ENCODE results near the gene MGAM2.

The MGAM2 gene

GRCh38 chr7:142172932-142173331 lies 61.4 kb downstream of the MGAM2 start:
- H3K4me3 ChIP-seq (ENCODE audit: low read depth, low read length) = no peak overlapping the region
- no peak for DNase-seq (ENCODE audit: low read depth)
- TF ChIP-seq, protein P1, sequence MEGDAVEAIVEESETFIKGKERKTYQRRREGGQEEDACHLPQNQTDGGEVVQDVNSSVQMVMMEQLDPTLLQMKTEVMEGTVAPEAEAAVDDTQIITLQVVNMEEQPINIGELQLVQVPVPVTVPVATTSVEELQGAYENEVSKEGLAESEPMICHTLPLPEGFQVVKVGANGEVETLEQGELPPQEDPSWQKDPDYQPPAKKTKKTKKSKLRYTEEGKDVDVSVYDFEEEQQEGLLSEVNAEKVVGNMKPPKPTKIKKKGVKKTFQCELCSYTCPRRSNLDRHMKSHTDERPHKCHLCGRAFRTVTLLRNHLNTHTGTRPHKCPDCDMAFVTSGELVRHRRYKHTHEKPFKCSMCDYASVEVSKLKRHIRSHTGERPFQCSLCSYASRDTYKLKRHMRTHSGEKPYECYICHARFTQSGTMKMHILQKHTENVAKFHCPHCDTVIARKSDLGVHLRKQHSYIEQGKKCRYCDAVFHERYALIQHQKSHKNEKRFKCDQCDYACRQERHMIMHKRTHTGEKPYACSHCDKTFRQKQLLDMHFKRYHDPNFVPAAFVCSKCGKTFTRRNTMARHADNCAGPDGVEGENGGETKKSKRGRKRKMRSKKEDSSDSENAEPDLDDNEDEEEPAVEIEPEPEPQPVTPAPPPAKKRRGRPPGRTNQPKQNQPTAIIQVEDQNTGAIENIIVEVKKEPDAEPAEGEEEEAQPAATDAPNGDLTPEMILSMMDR (conservative IDR thresholded peaks at IDR 0.05; ENCODE audit: low read depth, low read length) = no peak

- no peak overlapping the region for H3K4me3 ChIP-seq (ENCODE audit: low read depth, low read length)
- DNase-seq (ENCODE audit: low read depth) = no peak
- TF ChIP-seq, protein P1 (conservative IDR thresholded peaks at IDR 0.05; ENCODE audit: low read depth, low read length) = no peak
Measured at GRCh38 chr7:142174441-142174840, 62.9 kb downstream of the MGAM2 start.

GRCh38 chr7:142175594-142175993 lies 64.1 kb downstream of the MGAM2 start:
- TF ChIP-seq, protein P1 (conservative IDR thresholded peaks at IDR 0.05; ENCODE audit: low read depth, low read length) = no peak
- H3K4me3 ChIP-seq (ENCODE audit: low read depth, low read length) = no peak overlapping the region
- no peak for DNase-seq (ENCODE audit: low read depth)

GRCh38 chr7:142176901-142177300 lies 65.4 kb downstream of the MGAM2 start:
- DNase-seq (ENCODE audit: low read depth) = no peak
- TF ChIP-seq, protein P1 (conservative IDR thresholded peaks at IDR 0.05; ENCODE audit: low read depth, low read length) = no peak
- H3K4me3 ChIP-seq (ENCODE audit: low read depth, low read length) = no peak overlapping the region

DNA sequence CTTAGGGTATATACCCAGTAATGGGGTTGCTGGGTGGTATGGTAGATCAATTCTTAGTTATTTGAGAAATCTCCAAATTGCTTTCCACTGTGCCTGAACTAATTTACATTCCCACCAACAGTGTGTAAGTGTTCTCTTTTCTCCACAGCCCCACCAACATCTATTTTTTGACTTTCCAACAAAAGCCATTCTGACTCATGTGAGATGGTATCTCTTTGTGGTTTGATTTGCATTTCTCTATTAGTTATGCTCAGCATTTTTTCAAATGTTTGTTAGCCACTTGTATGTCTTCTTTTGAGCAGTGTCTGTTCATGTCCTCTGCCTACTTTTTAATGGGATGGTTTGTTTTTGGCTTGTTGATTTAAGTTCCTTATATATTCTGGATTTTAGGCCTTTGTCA lies 66.4 kb downstream of the MGAM2 start:
- DNase-seq (ENCODE audit: low read depth) = peak; percentile 4
- H3K4me3 ChIP-seq (ENCODE audit: low read depth, low read length) = no peak overlapping the region
- TF ChIP-seq, protein P1 (conservative IDR thresholded peaks at IDR 0.05; ENCODE audit: low read depth, low read length) = no peak

DNA sequence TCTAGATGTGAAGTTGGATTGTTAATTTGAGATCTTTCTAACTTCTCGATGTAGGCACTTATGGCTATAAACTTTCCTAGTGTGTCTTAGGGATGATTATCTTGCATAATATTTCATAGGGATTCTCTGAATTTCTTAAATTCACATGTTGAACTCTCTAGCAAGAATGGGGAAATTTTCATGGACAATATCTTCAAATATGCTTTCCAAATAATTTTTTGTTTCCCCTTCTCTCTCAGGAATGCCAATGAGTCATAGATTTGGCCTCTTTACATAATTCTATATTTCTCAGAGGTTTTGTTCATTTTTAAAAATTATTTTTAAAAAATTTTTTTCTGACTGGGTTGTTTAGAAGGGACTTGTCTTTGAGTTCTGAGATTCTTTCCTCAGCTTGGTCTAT lies 68.9 kb downstream of the MGAM2 start:
- no peak for DNase-seq (ENCODE audit: low read depth)
- no peak overlapping the region for H3K4me3 ChIP-seq (ENCODE audit: low read depth, low read length)
- TF ChIP-seq, protein P1 (conservative IDR thresholded peaks at IDR 0.05; ENCODE audit: low read depth, low read length) = no peak

GRCh38 chr7:142181211-142181610 lies 69.7 kb downstream of the MGAM2 start:
- no peak overlapping the region for H3K4me3 ChIP-seq (ENCODE audit: low read depth, low read length)
- TF ChIP-seq, protein P1 (conservative IDR thresholded peaks at IDR 0.05; ENCODE audit: low read depth, low read length) = no peak
- no peak for DNase-seq (ENCODE audit: low read depth)
